HEK293 (cell line): Measurements from ENCODE around the gene RPL11.

Experiments used
- CTCF ChIA-PET: fragments of 350-600 bp; formaldehyde crosslinking; extraction: SDS; loops from one replicate; lab custom pipeline; 2021; ENCODE audit warnings: antibody characterized with exemption; lab: Yijun Ruan, JAX
- POLR2A ChIA-PET: fragments of 300-600 bp; formaldehyde crosslinking; extraction: SDS; loops from one replicate; lab custom pipeline; 2020; ENCODE audit warnings: antibody characterized with exemption, inconsistent platforms; lab: Yijun Ruan, JAX
- H3K27ac ChIP-seq: fragments of 200-500 bp; sonication (Bioruptor generic); 2 replicates; pipeline ENCODE4 v1.5.1; 2014; ENCODE audit warnings: low read depth, low read length, control low read depth, inconsistent platforms; ENCODE audit errors: extremely low read depth
- H3K36me3 ChIP-seq, 2 experiments: fragments of 200-500 bp in 1 of 2; sonication (Bioruptor generic) in 1 of 2; 1 replicate in 1 of 2; 2 replicates in 1 of 2; pipeline ENCODE4 v1.5.1; 2014 to 2017; ENCODE audit warnings: inconsistent platforms in 2 of 2, low read length in 2 of 2; ENCODE audit not compliant: control insufficient read depth in 2 of 2, insufficient read depth in 1 of 2
- H3K4me1 ChIP-seq: fragments of 200-500 bp; sonication (Bioruptor generic); 2 replicates; pipeline ENCODE4 v1.5.1; 2014; ENCODE audit warnings: mild to moderate bottlenecking, low read length, inconsistent platforms; ENCODE audit not compliant: control insufficient read depth, insufficient read depth
- H3K4me3 ChIP-seq: 2 replicates; pipeline ENCODE4 v1.5.1; 2011; ENCODE audit warnings: low read depth, mild to moderate bottlenecking, control low read depth, low read length, moderate library complexity
- H3K9me3 ChIP-seq: fragments of 200-500 bp; sonication (Bioruptor generic); 2 replicates; pipeline ENCODE4 v1.5.1; 2014; ENCODE audit warnings: low read depth, low read length, inconsistent platforms; ENCODE audit not compliant: control insufficient read depth, insufficient read depth
- ATF2 ChIP-seq: fragments of 450-650 bp; formaldehyde crosslinking; IDR thresholded peaks from 2 replicates; pipeline ENCODE4 v1.5.1; 2016; ENCODE audit warnings: missing biosample characterization, missing genetic modification characterization, low read depth
- GLIS1 ChIP-seq: fragments of 450-650 bp; formaldehyde crosslinking; IDR thresholded peaks from 2 replicates; pipeline ENCODE4 v1.5.1; 2016; ENCODE audit warnings: missing biosample characterization, missing genetic modification characterization
- MYNN ChIP-seq: fragments of 450-650 bp; formaldehyde crosslinking; IDR thresholded peaks from 2 replicates; pipeline ENCODE4 v1.5.1; 2016; ENCODE audit warnings: missing biosample characterization, missing genetic modification characterization, borderline replicate concordance
- PATZ1 ChIP-seq: fragments of 450-650 bp; formaldehyde crosslinking; IDR thresholded peaks from 2 replicates; pipeline ENCODE4 v1.5.1; 2016; ENCODE audit warnings: missing biosample characterization, missing genetic modification characterization
- WT1 ChIP-seq: fragments of 450-650 bp; formaldehyde crosslinking; IDR thresholded peaks from 2 replicates; pipeline ENCODE4 v1.5.1; 2016; ENCODE audit warnings: missing biosample characterization, missing genetic modification characterization
- ZBTB17 ChIP-seq: fragments of 450-650 bp; formaldehyde crosslinking; IDR thresholded peaks from 2 replicates; pipeline ENCODE4 v1.5.1; 2016; ENCODE audit warnings: missing biosample characterization, missing genetic modification characterization
- ZFP37 ChIP-seq: fragments of 450-650 bp; formaldehyde crosslinking; IDR thresholded peaks from 2 replicates; pipeline ENCODE4 v1.5.1; 2016; ENCODE audit warnings: missing biosample characterization, missing genetic modification characterization
- ZNF146 ChIP-seq: fragments of 450-650 bp; formaldehyde crosslinking; IDR thresholded peaks from 2 replicates; pipeline ENCODE4 v1.5.1; 2016; ENCODE audit warnings: missing biosample characterization, missing genetic modification characterization
- ZNF324 ChIP-seq: fragments of 450-650 bp; formaldehyde crosslinking; IDR thresholded peaks from 2 replicates; pipeline ENCODE4 v1.5.1; 2016; ENCODE audit warnings: missing biosample characterization, missing genetic modification characterization
- ZNF335 ChIP-seq: fragments of 450-650 bp; formaldehyde crosslinking; conservative IDR thresholded peaks from 2 replicates; pipeline ENCODE4 v1.5.1; 2016; ENCODE audit warnings: missing biosample characterization, missing genetic modification characterization
- ZNF571 ChIP-seq: fragments of 450-650 bp; formaldehyde crosslinking; IDR thresholded peaks from 2 replicates; pipeline ENCODE4 v1.5.0; 2017; ENCODE audit warnings: missing biosample characterization, missing genetic modification characterization
- ZNF585B ChIP-seq: fragments of 450-650 bp; formaldehyde crosslinking; IDR thresholded peaks from 2 replicates; pipeline ENCODE4 v1.5.1; 2016; ENCODE audit warnings: missing biosample characterization, missing genetic modification characterization
- ZNF658 ChIP-seq: fragments of 450-650 bp; formaldehyde crosslinking; IDR thresholded peaks from 2 replicates; pipeline ENCODE4; 2016; ENCODE audit warnings: missing biosample characterization, missing genetic modification characterization
- ZNF776 ChIP-seq: fragments of 450-650 bp; formaldehyde crosslinking; IDR thresholded peaks from 2 replicates; pipeline ENCODE4 v1.5.0; 2017; ENCODE audit warnings: missing biosample characterization, missing genetic modification characterization, borderline replicate concordance
- ZSCAN30 ChIP-seq: fragments of 450-650 bp; IDR thresholded peaks from 2 replicates; pipeline ENCODE4 v1.5.1; 2018; ENCODE audit warnings: missing biosample characterization, mild to moderate bottlenecking, missing genetic modification characterization, moderate library complexity
- TF ChIP-seq, protein P1 (sequence below): fragments of 450-650 bp; formaldehyde crosslinking; IDR thresholded peaks from 2 replicates; pipeline ENCODE4 v1.5.1; 2017; ENCODE audit warnings: missing biosample characterization, missing genetic modification characterization
- TF ChIP-seq, protein P2 (sequence below): fragments of 450-650 bp; formaldehyde crosslinking; IDR thresholded peaks from 2 replicates; pipeline ENCODE4 v1.5.1; 2016; ENCODE audit warnings: missing biosample characterization, missing genetic modification characterization
- TF ChIP-seq, protein P3 (sequence below): fragments of 450-650 bp; formaldehyde crosslinking; IDR thresholded peaks from 2 replicates; pipeline ENCODE4 v1.5.1; 2016; ENCODE audit warnings: missing biosample characterization, missing genetic modification characterization
- TF ChIP-seq, protein P4 (sequence below): fragments of 450-650 bp; IDR thresholded peaks from 2 replicates; pipeline ENCODE4 v1.5.1; 2018; ENCODE audit warnings: missing biosample characterization, mild to moderate bottlenecking, missing genetic modification characterization
- TF ChIP-seq, protein P5 (sequence below): fragments of 450-650 bp; formaldehyde crosslinking; IDR thresholded peaks from 2 replicates; pipeline ENCODE4 v1.5.1; 2016; ENCODE audit warnings: missing biosample characterization, missing genetic modification characterization, low read depth

Gene RPL11

GRCh38 chr1:23679815-23680214, 11.8 kb upstream of the RPL11 start (continued):
- TF ChIP-seq PATZ1 (tag by site-specific recombination) = no peak
- TF ChIP-seq ZFP37 = no peak
- TF ChIP-seq ZNF324 = no peak
- no peak for TF ChIP-seq ZNF146 (tag by site-specific recombination)
- no peak for TF ChIP-seq MYNN
- TF ChIP-seq, protein P1, sequence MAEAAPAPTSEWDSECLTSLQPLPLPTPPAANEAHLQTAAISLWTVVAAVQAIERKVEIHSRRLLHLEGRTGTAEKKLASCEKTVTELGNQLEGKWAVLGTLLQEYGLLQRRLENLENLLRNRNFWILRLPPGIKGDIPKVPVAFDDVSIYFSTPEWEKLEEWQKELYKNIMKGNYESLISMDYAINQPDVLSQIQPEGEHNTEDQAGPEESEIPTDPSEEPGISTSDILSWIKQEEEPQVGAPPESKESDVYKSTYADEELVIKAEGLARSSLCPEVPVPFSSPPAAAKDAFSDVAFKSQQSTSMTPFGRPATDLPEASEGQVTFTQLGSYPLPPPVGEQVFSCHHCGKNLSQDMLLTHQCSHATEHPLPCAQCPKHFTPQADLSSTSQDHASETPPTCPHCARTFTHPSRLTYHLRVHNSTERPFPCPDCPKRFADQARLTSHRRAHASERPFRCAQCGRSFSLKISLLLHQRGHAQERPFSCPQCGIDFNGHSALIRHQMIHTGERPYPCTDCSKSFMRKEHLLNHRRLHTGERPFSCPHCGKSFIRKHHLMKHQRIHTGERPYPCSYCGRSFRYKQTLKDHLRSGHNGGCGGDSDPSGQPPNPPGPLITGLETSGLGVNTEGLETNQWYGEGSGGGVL (tag by site-specific recombination) = no peak
- TF ChIP-seq ZSCAN30 (tag by site-specific recombination) = no peak
- TF ChIP-seq, protein P2, sequence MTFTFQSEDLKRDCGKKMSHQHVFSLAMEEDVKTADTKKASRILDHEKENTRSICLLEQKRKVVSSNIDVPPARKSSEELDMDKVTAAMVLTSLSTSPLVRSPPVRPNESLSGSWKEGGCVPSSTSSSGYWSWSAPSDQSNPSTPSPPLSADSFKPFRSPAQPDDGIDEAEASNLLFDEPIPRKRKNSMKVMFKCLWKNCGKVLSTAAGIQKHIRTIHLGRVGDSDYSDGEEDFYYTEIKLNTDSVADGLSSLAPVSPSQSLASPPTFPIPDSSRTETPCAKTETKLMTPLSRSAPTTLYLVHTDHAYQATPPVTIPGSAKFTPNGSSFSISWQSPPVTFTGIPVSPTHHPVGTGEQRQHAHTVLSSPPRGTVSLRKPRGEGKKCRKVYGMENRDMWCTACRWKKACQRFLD = no peak
- TF ChIP-seq ZNF658 (tag by site-specific recombination) = no peak
- no peak for TF ChIP-seq ATF2
- TF ChIP-seq, all 188 proteins: peak for 0

DNA sequence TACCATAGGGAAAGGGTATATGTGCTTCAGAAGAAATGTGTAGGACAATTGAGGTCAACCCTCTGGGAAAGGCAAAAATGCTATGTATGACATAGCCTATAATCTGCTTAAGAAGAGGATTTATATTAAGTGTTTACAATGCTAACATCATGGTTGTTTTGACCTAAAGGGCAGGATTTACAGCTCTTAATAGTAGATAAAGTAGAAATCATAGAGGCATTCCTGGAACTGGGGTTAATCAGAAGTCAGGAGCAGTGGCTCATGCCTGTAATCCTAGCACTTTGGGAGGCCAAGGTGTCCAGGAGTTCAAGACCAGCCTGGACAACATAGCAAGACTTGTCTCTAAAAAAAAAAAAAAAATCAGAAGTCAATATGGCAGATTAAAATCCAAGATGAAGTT, 8.7 kb upstream of the RPL11 start:
- no peak overlapping the region for H3K4me3 ChIP-seq
- ChIA-PET CTCF (interaction anchor here (0.6 to 2.1 kb wide), 5 partner anchors 8 to 719 kb away, joined by 3 to 14 read pairs (median 4); partner anchors contain the start of gene RPL11), POLR2A (interaction anchor here (3.3 kb wide), 1 partner anchor 8 kb away, joined by 11 read pairs; the partner anchor contains the start of gene RPL11)
- H3K4me1 ChIP-seq = no peaks in the 10 kb centered on the region
- TF ChIP-seq ZNF585B (tag by site-specific recombination) (no peak), WT1 (tag by site-specific recombination) (no peak), GLIS1 (no peak), ZNF571 (tag by site-specific recombination) (no peak), ZNF335 (tag by site-specific recombination) (no peak), ZBTB17 (tag by site-specific recombination) (no peak), ZNF776 (no peak)
- TF ChIP-seq, protein P3, sequence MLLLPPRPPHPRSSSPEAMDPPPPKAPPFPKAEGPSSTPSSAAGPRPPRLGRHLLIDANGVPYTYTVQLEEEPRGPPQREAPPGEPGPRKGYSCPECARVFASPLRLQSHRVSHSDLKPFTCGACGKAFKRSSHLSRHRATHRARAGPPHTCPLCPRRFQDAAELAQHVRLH (tag by site-specific recombination) = no peak
- TF ChIP-seq, protein P4, sequence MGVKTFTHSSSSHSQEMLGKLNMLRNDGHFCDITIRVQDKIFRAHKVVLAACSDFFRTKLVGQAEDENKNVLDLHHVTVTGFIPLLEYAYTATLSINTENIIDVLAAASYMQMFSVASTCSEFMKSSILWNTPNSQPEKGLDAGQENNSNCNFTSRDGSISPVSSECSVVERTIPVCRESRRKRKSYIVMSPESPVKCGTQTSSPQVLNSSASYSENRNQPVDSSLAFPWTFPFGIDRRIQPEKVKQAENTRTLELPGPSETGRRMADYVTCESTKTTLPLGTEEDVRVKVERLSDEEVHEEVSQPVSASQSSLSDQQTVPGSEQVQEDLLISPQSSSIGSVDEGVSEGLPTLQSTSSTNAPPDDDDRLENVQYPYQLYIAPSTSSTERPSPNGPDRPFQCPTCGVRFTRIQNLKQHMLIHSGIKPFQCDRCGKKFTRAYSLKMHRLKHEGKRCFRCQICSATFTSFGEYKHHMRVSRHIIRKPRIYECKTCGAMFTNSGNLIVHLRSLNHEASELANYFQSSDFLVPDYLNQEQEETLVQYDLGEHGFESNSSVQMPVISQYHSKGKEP = no peak
- TF ChIP-seq, protein P5, sequence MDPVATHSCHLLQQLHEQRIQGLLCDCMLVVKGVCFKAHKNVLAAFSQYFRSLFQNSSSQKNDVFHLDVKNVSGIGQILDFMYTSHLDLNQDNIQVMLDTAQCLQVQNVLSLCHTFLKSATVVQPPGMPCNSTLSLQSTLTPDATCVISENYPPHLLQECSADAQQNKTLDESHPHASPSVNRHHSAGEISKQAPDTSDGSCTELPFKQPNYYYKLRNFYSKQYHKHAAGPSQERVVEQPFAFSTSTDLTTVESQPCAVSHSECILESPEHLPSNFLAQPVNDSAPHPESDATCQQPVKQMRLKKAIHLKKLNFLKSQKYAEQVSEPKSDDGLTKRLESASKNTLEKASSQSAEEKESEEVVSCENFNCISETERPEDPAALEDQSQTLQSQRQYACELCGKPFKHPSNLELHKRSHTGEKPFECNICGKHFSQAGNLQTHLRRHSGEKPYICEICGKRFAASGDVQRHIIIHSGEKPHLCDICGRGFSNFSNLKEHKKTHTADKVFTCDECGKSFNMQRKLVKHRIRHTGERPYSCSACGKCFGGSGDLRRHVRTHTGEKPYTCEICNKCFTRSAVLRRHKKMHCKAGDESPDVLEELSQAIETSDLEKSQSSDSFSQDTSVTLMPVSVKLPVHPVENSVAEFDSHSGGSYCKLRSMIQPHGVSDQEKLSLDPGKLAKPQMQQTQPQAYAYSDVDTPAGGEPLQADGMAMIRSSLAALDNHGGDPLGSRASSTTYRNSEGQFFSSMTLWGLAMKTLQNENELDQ = no peak
- H3K36me3 ChIP-seq = no peaks in the 10 kb centered on the region
- no peak overlapping the region for H3K27ac ChIP-seq
- no peaks in the 10 kb centered on the region for H3K9me3 ChIP-seq
